Panc1 (cell line): ENCODE measurements around the gene PRRX2. TPM values are rescaled to one million over a fixed set of nuclear protein-coding genes. Genes with fewer than 3 reads are reported as not detected.

Experiments
- ATAC-seq: fragments of 200-7000 bp; cut with Tn5 transposase; 2 replicates; pipeline ENCODE4 v1.9.1; 2020; ENCODE audit warnings: mild to moderate bottlenecking, moderate library complexity
- BruUV-seq: library from RNA; stranded (reverse); fragments of 400-500 nt; replicated peaks from 2 replicates; lab custom pipeline; 2021; lab: Mats Ljungman, UMichigan
- CTCF ChIA-PET: fragments of 300-600 bp; sonication (Branson Sonifier 250); formaldehyde crosslinking; loops from one replicate; lab custom pipeline; 2022; ENCODE audit warnings: antibody characterized with exemption; lab: Charles Lee
- POLR2A ChIA-PET: fragments of 300-600 bp; sonication (Branson Sonifier 250); formaldehyde crosslinking; loops from one replicate; lab custom pipeline; 2022; ENCODE audit warnings: antibody characterized with exemption; lab: Charles Lee
- DNase-seq: peaks from one replicate; pipeline ENCODE4 v3.0.0-alpha.2; 2010; ENCODE audit warnings: low read depth, low spot score
- H3K27ac ChIP-seq: 2 replicates; pipeline ENCODE4 v1.5.1; 2011; ENCODE audit warnings: mild to moderate bottlenecking, low read length, inconsistent platforms
- H3K27me3 ChIP-seq: fragments of 200-500 bp; sonication (Bioruptor generic); 2 replicates; pipeline ENCODE4 v1.6.0; 2014; ENCODE audit warnings: low read length, inconsistent platforms; ENCODE audit not compliant: control insufficient read depth, insufficient read depth
- H3K36me3 ChIP-seq: fragments of 200-500 bp; sonication (Bioruptor generic); 2 replicates; pipeline ENCODE4 v1.5.1; 2014; ENCODE audit warnings: inconsistent platforms, mild to moderate bottlenecking, low read length, moderate library complexity; ENCODE audit not compliant: control insufficient read depth, insufficient read depth
- H3K4me1 ChIP-seq: 2 replicates; pipeline ENCODE4 v1.5.1; 2011; ENCODE audit warnings: inconsistent platforms, mild to moderate bottlenecking, low read length, moderate library complexity; ENCODE audit not compliant: control insufficient read depth, insufficient read depth
- H3K4me3 ChIP-seq, 2 experiments: 2 replicates each; pipeline ENCODE4 v1.5.1; 2011 to 2012; ENCODE audit warnings: low read depth in 2 of 2, low read length in 2 of 2, mild to moderate bottlenecking in 2 of 2, inconsistent platforms in 1 of 2, moderate library complexity in 1 of 2
- H3K9me3 ChIP-seq: fragments of 200-500 bp; sonication (Bioruptor generic); 2 replicates; pipeline ENCODE4 v1.5.1; 2014; ENCODE audit warnings: low read depth, mild to moderate bottlenecking, inconsistent platforms, low read length, moderate library complexity; ENCODE audit not compliant: control insufficient read depth, insufficient read depth
- CTCF ChIP-seq: fragments of 450-650 bp; IDR thresholded peaks from 2 replicates; pipeline ENCODE4 v1.5.1; 2017; ENCODE audit warnings: mild to moderate bottlenecking
- POLR2AphosphoS5 ChIP-seq: IDR thresholded peaks from 2 replicates; pipeline ENCODE4 v1.6.1; 2012; ENCODE audit warnings: mild to moderate bottlenecking, low read depth, low read length, moderate library complexity
- SIN3A ChIP-seq: IDR thresholded peaks from 2 replicates; pipeline ENCODE4 v1.6.1; 2012; ENCODE audit warnings: low read depth, mild to moderate bottlenecking, low read length, moderate library complexity, borderline replicate concordance; ENCODE audit not compliant: insufficient read depth
- TCF7L2 ChIP-seq: IDR thresholded peaks from 2 replicates; pipeline ENCODE4 v1.6.1; 2011; ENCODE audit warnings: mild to moderate bottlenecking, low read depth, low read length, inconsistent platforms
- in situ Hi-C: cut with HindIII; loops from 2 replicates; pipeline ENCODE4 v1.10.0; 2016; ENCODE audit warnings: low sequenced_read_pairs, low pct_unique_long_range_greater_than_20kb
- intact Hi-C: fragments of 100-400 bp; cut with micrococcal nuclease; formaldehyde crosslinking; loops from one replicate; pipeline ENCODE4 v1.10.0; 2022; ENCODE audit not compliant: unreplicated experiment
- total RNA-seq: library from RNA; stranded (reverse); gene quantifications from one replicate; pipeline ENCODE4 v1.2.1, GENCODE V29; 2021; ENCODE audit not compliant: unreplicated experiment
- TF ChIP-seq, protein P1 (sequence below), 2 experiments: IDR thresholded peaks; 2 replicates each; pipeline ENCODE4 v1.6.1; 2011 to 2012; ENCODE audit warnings: low read depth in 2 of 2, control low read depth in 1 of 2, low read length in 1 of 2, mild to moderate bottlenecking in 1 of 2, moderate library complexity in 1 of 2; ENCODE audit not compliant: insufficient read depth in 1 of 2

PRRX2 gene
- total RNA-seq, 1 experiment from 2014 or later = 6.3 TPM

- ChIA-PET CTCF (no interaction called here), POLR2A (no interaction called here)
- Histone ChIP-seq H3K9me3 (no peaks in the 10 kb centered on the region), H3K4me3 (no peak overlapping the region), H3K36me3 (no peaks in the 10 kb centered on the region), H3K4me1 (no peaks in the 10 kb centered on the region), H3K27ac (no peak overlapping the region), H3K27me3 (no peaks in the 10 kb centered on the region)
- intact Hi-C loops = no loop called here
- in situ Hi-C loops = no loop called here
- ATAC-seq (no peak), DNase-seq (no peak)
- TF ChIP-seq CTCF (no peak), SIN3A (no peak), TCF7L2 (no peak), POLR2AphosphoS5 (no peak)
- TF ChIP-seq, protein P1, sequence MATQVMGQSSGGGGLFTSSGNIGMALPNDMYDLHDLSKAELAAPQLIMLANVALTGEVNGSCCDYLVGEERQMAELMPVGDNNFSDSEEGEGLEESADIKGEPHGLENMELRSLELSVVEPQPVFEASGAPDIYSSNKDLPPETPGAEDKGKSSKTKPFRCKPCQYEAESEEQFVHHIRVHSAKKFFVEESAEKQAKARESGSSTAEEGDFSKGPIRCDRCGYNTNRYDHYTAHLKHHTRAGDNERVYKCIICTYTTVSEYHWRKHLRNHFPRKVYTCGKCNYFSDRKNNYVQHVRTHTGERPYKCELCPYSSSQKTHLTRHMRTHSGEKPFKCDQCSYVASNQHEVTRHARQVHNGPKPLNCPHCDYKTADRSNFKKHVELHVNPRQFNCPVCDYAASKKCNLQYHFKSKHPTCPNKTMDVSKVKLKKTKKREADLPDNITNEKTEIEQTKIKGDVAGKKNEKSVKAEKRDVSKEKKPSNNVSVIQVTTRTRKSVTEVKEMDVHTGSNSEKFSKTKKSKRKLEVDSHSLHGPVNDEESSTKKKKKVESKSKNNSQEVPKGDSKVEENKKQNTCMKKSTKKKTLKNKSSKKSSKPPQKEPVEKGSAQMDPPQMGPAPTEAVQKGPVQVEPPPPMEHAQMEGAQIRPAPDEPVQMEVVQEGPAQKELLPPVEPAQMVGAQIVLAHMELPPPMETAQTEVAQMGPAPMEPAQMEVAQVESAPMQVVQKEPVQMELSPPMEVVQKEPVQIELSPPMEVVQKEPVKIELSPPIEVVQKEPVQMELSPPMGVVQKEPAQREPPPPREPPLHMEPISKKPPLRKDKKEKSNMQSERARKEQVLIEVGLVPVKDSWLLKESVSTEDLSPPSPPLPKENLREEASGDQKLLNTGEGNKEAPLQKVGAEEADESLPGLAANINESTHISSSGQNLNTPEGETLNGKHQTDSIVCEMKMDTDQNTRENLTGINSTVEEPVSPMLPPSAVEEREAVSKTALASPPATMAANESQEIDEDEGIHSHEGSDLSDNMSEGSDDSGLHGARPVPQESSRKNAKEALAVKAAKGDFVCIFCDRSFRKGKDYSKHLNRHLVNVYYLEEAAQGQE (IDR thresholded peaks at IDR 0.05; ENCODE audit: insufficient read depth in 1 of 2, low read depth in 2 of 2, low read length in 1 of 2) = no peak
- no TSS peak for BruUV-seq
Observed at GRCh38 chr9:129649726-129650679, 15.4 kb upstream of the PRRX2 start.

DNA sequence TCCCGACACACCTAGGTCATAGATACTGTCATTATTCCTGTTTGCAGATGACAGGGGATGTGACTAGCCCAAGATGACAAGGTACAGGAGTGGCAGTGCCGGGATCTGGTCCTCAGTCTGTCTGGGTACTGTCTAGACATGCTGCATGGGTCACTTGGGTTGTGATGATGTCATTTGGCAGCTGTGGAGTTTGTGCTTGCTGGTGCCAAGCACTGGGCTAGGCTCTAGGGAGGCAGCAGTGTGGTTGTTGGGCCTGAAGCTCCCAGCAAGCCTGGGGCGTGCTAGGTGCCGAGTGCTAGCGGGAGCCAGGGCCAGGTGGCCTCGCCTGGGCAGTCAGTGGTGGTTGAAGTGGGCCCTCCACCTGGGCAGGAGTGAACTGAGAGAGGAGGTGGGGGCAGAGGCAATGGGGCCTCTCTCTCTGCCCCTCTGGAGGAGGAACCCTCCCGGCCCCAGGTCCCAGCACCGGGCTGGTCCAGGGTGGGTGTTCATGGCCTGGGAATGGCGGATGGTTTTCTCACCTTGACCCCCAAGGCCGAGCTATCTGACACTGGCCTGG lies 14.7 kb upstream of the PRRX2 start:
- no peak overlapping the region for H3K4me3 ChIP-seq
- ATAC-seq = no peak
- H3K4me1 ChIP-seq = no peaks in the 10 kb centered on the region
- in situ Hi-C loops (no loop called here), intact Hi-C loops (no loop called here)
- no TSS peak for BruUV-seq
- H3K27ac ChIP-seq = no peak overlapping the region
- H3K9me3 ChIP-seq = no peaks in the 10 kb centered on the region
- no peaks in the 10 kb centered on the region for H3K36me3 ChIP-seq
- CTCF ChIA-PET = no interaction called here
- TF ChIP-seq CTCF (no peak), POLR2AphosphoS5 (no peak), TCF7L2 (no peak), SIN3A (no peak)
- TF ChIP-seq, protein P1 (IDR thresholded peaks at IDR 0.05; ENCODE audit: insufficient read depth in 1 of 2, low read depth in 2 of 2, low read length in 1 of 2) = no peak
- no peak for DNase-seq
- POLR2A ChIA-PET = interaction anchor here (0.6 kb wide), 1 partner anchor 113 kb away, joined by 3 read pairs; no protein-coding TSS in a partner anchor
- no peaks in the 10 kb centered on the region for H3K27me3 ChIP-seq
